GM18502 (cell line): ENCODE measurements around the gene HDAC4.
"Not testable (repeated sequence)": the region's sequence is repeated elsewhere in the genome, so short reads cannot be mapped to it uniquely, and the experiment has no call there.

Experiments used
- ATAC-seq: cut with Tn5 transposase; IDR thresholded peaks from one replicate; pipeline ENCODE4 v1.9.1; 2021; ENCODE audit warnings: mild to moderate bottlenecking; ENCODE audit not compliant: unreplicated experiment, poor library complexity

HDAC4 gene

DNA sequence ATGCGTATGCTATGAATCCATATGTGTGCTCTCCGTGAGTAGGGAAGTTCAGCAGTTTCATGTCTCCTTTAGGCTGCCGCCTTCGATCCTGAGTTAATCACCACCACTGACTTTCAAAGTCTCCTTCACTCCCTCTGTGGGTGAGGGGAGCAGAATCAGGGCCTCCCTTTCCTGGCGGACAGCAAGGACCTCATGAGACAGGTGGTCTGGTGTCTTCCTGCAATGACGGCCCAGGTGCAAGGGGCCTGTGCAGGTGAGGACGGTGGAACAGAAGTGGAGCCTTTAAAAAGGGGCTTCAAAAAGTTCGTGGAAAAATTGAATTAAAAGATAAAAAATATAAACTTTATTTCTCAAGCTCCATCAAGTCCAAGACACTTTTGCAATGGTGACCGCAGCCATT lies 330.4 kb downstream of the HDAC4 start:
- no peak for ATAC-seq

DNA sequence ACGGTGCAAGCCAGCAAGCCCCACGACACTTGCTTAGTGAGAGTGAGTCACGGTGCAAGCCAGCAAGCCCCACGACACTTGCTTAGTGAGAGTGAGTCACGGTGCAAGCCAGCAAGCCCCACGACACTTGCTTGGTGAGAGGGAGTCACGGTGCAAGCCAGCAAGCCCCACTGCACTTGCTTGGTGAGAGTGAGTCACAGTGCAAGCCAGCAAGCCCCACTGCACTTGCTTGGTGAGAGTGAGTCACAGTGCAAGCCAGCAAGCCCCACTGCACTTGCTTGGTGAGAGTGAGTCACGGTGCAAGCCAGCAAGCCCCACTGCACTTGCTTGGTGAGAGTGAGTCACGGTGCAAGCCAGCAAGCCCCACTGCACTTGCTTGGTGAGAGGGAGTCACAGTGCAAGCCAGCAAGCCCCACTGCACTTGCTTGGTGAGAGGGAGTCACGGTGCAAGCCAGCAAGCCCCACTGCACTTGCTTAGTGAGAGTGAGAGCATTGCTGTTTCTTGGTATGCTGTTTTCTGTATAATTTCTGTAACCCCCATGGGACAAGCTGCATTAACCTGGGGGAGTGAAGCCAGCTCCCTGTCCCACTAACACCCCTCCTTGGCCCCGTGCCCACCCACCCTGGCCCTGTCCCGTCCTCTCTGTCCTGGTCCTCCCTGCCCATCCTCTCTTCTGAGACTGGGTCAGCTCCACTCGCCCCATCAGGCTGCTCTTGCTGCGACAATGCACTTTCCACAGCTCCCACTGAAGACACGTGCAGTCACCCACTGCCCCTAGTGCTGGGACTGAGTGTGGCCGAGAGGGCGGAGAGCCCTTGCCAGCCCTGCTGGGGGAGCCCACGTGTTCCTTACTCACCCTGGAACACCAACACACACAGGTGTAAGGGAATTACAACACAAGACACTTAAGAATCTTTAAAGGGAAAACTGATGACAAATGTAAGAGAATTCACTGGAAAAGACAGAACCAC lies 331.2 kb downstream of the HDAC4 start:
- not testable (repeated sequence) for ATAC-seq

DNA sequence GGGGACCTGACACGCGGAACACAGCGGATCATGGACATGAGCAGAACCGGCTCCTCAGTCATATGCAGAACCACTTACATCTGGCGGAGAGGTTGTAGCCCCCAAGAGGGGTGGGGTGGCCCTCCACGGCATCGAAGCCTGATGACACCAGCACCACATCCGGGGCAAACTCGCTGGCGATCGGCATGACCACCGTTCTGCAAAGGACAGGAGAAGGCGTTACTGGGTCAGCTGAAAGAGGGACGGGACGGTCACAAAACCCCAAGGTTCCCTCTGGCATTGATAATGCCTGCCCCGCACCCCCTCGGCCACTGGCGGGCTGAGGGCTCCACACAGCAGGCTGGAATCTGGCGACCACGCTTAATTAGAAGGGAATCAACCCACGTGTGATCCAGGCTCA lies 332.4 kb downstream of the HDAC4 start:
- ATAC-seq: no peak

DNA sequence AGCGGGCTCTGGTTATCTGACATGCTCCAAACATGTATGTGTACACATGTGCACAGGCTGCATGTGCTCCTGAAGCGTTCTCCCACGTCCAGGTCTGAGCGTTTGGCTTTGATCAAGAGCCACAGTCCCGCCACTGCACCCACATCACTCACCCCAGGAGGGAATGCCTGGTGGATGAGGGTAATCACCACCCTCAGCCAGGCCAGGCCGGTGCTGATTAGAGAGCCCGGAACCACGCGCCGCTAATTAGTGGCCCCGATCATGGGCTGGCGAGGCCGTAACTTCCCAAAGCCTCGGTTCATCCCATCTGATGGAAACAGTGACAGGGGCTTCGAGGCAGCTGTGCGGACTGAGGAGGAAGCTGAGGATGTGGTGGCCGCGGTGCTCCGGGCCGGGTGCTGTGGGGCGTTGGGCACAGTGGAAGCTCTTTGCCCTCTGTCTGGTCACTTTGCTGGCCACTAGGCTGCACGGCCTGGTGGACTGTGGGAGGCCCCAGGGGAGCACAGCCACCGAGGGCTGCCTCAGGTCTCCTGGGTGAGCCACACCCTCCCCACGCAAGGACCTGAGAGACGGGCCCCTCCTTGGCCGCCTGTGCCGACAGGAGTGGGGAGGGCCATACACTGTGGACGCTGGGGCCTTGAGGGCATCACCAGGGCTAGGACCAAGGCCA lies 333.5 kb downstream of the HDAC4 start:
- no peak for ATAC-seq

DNA sequence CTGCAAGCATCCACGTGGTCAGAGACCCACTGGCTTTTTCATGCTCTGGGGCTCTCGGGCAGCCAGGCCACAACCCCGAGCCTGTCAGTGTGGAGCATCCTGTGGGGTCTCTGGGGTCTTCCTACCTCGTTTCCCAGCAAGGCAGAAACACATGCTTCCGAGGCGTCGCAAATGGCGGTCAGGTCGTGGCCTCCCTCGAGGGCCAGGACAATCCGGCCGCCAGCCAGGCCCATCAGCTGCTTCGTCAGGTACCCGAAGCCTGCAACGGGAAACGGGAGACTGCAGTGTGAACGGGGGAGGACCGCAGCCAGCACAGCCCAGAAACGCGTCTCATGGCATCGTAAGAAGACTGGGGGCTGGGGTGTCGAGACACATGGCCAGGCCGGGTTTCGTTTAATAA lies 334.2 kb downstream of the HDAC4 start:
- no peak for ATAC-seq

DNA sequence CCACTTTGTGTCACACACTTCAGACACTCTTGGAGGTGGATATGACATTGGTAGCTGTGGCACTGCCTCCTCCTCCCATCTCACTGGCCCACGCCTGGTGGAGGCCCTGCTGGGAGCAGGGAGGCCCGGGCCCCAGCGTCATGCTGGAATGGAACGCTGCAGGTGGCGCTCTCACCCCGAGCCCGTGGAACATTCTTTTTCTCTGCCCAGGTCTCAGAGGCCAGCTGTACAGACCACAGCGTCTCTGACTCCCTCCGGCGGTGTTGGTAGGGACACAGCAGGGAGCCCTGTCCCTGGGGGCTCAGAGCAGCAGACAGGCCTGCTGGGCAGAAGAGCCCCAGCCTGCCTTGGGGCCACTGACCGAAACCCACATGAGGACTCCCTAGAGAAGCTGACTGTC lies 334.9 kb downstream of the HDAC4 start:
- no peak for ATAC-seq

DNA sequence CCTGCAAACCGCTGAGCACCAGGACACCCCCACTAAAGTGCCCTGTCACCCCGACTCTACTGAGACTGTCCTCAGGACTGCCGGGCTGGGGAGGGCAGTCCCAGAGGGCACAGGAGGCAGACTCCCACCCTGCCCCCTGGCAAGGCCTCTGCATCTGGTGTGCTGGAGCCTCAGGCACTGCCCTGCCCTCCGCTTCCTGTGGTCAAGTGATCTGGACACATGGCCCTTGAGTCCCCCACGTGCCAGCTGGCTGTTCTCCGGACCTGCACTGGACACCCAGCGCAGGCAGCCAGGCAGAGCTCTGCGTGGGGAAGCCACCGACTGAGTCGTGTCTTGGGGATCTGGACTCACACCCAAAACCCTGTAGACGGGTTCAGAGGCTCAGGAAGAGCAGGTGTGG lies 335.3 kb downstream of the HDAC4 start:
- no peak for ATAC-seq

DNA sequence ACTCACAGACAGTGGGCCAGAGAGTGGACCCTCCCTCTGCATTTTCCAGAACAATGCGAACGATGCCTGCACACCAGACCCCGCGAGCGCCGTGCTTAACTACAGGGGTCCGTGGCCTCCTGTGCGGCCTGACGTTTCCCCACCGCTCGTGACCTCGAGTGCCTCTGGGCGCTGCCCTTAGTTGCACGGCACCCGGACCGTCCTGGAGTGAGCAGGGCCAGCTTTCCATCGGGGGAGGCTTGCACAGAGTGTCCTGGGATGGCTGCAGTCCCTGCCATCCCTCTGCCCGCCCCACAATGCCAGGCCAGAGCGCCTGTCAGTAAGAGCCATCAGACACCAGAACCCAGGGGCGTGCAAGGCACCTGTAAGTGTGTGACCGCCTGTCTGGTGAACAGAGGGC lies 335.9 kb downstream of the HDAC4 start:
- no peak for ATAC-seq

DNA sequence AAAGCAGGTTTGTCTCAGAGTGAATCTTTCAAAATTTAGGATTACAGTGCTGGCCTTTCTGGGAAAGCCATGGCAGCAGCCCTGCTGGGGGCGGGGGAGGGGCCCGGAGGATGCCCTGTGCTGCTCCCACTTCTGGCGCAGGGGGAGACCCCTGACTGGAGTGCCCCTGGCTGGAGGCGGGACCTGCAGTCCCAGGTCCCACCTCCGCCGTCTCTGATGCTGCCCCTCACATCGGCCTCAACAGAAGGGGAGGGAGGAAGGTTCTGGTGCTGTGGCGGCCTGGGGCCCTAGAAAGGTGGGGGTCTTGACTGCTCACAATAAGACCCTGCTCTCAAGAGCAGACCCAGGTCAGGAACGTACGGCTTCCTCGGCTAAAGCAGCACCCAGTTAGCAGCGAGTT lies 336.6 kb downstream of the HDAC4 start:
- no peak for ATAC-seq

DNA sequence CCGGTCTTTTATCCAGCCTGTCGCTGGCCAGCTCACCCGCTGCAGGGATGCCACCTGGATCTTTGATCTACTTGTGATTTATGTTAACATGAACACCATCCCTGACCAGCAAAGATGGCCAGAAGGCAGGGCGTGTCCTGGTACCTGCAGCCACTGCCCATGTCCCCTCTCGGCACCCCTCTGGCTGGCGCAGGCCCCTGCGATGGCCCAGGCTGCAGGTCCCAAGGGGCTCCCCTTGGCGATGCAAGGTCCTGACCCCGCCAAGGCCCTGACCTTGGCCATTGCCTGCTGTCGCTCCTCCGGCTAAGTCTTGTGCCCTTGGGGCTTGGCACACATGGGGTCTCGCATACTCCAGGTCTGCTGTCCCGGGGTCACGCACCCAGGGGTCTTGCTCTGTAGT lies 338.1 kb downstream of the HDAC4 start:
- no peak for ATAC-seq

DNA sequence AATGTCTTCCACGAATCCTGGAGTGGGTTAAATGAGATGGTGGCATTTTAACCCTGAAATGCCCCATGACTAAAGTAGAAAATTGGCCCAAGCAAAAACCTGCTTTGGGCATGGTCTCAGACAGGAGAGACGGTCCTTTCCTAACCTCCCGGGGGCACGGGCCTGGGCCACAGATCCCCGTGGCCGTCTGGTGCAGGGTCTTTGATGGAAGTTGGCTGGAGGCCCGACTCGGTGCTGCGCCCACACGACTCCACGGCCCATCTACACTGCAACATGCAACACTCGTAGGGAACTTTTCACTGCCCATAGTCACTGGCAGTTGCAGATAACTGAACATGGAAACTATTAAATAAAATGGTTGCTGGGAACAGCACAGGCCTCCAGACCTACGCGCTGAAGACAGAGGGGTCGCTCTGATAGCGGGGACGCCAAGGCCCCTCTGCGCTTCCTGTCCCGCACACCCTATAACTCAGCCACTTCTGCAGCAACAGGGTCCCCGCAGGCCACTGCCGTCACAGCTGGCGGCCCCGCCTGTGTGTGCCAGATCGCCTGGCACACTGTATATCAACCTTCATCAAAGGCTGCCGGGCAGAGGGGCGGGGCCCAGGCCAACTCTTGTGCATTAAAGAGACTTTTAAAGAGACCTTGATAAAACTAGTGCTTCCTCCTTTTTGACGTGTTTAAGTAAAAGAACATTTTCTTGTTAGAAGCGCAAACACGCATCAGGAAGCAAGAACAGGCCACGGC lies 338.8 kb downstream of the HDAC4 start:
- no peak for ATAC-seq

DNA sequence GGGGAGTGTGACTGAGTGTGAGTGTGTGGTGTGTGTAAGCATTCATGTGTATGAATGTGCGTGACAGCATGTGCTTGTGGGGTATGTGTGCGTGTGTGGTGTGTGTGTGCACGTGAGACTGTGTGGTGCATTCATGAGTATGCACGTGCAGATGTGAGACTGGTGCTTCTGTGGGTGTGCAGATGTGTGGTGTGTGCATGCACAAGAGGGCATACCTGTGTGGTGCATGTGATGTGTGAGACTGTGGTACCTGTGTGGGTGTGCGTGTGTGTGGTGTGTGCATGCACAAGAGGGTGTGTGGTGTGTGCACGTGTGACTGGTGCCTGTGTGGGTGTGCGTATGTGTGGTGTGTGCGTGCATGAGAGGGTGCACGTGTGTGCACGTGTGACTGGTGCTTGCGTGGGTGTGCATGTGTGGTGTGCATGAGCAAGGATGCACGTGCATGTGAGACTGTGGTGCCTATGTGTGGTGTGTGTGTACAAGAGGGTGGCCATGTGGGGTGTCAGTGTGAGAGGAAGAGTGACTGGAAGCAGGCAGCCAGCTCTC lies 339.6 kb downstream of the HDAC4 start:
- ATAC-seq: no peak

DNA sequence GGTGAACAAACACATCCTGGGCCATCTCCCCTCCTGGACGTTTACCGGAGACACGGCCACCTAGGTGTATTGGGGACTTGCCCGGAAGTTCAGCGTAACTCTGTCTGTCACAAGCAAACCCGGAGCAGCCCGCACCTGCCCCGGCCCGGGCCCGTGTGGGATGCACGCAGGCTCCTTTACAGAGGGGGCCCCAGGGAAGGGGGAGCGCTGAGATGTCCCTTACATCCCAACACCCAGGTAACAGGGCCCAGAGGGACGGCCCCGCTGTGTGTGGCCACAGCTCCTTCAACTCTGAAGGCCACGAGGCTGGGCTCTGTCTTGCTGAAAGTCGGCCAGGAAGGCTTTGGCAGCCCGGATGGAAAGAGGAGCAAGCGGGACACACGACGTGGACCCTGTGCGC lies 340.1 kb downstream of the HDAC4 start:
- no peak for ATAC-seq

DNA sequence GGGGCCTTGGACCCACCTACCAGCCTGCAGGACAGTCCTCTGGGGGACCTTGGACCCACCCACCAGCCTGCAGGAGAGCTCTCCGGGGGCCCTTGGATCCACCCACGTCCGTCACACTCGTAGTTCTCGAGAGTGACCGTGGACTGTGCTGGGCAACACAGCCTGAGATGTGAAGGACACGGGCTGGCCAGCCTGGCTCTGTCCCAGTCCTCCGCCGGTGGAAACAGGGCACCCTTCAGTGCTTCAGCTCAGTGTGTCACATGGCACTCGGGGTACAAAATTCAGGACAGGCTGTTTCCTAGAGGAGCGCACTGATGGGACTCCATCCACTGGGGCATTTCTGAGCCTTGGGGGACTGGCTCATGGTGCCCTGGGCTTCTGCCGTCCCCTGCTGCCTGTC lies 341.0 kb downstream of the HDAC4 start:
- ATAC-seq: no peak

DNA sequence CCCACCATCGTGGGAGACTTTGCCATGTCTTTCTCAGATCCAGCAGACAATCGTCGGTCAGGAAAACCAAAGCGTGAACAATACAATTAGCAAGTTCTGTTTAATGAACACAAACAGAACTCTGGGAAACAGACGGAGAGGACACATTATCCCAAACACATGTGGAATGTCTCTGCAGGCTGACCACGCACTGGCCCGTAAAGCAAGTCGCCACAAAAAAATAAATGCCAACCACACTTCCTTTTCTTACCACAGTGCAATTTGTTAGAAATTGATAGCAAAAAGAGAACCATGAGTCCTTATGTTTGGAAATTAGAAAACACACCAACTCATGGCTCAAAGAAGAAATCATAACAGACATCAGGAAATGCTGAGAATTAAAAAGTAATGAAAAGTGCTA lies 342.1 kb downstream of the HDAC4 start:
- ATAC-seq: no peak

DNA sequence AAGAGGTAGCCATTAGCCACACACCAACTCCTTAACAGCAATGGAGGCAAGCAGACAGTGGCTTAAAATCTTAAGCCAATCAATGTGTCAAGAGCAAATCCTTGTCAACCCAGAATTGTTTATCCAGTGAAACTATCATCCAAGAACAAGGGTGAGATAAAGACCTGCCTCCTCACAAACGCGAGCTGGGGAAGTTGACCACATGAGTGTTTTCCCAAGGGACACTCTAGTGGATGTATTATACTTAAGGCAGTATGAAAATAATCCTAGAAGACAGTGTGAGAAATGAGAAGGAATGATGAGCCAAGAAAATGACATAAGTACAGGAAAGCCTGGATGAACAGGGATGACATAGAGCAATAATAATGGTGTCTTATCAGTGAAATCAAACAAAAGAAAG lies 343.3 kb downstream of the HDAC4 start:
- ATAC-seq: no peak

DNA sequence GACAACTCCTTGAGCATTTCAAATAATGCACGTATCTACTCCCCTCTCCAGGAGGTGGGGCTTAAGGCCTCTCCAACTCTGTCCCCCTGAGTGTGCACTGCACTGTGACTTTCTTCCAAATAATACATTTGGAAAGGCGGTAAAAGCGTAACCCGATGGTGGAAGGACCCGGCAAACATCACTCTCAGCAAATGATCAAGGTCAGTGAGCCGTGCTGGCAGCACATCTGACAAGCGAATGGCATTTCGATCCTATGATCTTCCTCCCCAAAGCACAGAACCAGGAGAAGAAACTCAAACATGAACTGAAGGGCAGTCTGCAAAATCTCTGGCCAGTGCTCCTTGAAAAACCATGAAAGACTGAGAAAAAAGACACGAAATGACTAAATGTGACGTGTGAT lies 344.2 kb downstream of the HDAC4 start:
- no peak for ATAC-seq

DNA sequence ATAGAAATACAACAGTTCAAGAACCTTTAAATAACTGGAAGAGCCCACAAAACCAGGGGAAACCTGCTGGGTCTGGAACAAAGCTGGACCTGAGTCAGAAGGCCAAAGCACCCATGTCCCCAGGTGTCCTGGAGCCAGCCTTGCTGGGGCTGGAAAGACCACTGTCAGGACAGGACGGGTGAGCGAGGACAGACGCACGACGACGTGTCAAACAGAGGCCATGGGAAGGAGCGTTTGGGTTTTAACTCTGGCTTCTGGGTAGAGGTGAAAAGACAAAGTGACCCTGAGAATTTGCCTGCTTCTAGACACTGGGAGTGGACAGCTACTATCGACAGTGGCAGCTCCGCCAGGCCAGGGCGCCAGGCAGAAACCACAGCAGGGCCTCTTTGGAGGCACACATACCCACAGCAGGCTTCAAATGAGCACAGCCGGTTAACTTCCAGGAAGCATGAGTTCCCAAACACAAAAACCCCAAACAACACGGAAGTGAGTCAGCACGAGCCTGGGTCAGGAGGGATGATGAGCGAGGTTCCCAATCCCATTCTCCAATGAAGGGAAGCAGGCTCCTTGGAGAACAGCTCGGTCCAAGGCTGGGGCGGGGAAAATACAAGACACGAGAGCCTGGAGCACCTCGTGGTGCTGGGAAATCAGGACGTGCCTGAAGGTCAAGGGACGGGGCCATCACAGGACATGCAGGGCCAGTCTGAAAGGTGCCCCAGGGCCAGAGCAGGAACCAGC lies 344.9 kb downstream of the HDAC4 start:
- ATAC-seq: no peak

DNA sequence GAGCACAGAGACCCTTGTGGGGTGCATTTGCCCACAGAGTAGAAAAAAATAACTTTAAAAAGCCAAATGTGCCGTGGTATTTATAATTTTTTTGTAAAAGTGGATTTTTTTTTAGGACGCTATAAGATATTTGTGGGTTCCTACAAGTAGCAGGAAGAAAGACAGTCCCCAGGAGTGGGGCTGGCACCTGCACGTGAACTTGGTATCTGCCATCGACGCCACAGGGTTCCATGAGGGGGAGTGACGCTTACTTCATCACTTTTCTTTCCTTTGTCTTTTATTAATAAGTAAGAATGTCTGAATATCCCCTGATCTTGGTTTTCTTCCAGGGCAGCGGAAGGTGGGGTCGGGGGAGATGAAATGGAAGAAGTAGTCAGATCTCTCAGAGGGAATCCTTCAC lies 345.9 kb downstream of the HDAC4 start:
- no peak for ATAC-seq
